Erythroblast (primary cell): ENCODE measurements around the gene TMEM135.

Experiments
- GATA1 ChIP-seq: IDR thresholded peaks from 2 replicates; pipeline ENCODE4 v1.6.1; 2011; ENCODE audit warnings: low read depth, mild to moderate bottlenecking, control low read depth, low read length, moderate library complexity
- POLR2A ChIP-seq: IDR thresholded peaks from 2 replicates; pipeline ENCODE4 v1.6.1; 2011; ENCODE audit warnings: mild to moderate bottlenecking, low read length

DNA sequence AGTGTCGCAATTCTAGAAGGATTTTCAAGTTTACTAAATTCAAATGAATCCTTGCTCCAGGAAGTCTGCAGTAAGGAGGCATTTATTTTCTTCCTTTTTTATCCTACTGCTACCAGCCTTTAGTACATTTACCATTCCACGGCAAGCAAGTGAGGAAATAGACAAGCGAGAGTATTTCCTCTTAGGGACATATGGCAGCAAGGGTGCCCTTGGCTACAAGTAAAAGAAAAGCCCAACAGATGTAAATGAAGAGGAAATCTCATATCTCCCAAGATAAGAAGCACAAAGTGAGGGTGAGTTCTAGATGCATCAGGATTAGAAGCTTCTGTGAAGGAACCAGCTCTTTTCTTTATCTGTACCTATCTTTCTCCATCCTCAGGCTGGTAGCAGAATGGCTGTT is 44.7 kb upstream of the TMEM135 start:
- TF ChIP-seq POLR2A: no peak
- no peak for TF ChIP-seq GATA1
